GM23338 (cell line): ENCODE measurements around the gene MET. TPM values are rescaled to one million over a fixed set of nuclear protein-coding genes. Genes with fewer than 3 reads are reported as not detected.

ENCODE experiments used
- ATAC-seq: fragments of 200-7000 bp; cut with Tn5 transposase; 3 replicates; pipeline ENCODE4 v1.9.1; 2020
- DNase-seq: peaks from one replicate; pipeline ENCODE4 v3.0.0-alpha.2; 2015; ENCODE audit warnings: low spot score
- H2AFZ ChIP-seq: fragments of 200-600 bp; sonication (generic); 2 replicates; pipeline ENCODE4 v1.8.0; 2016; ENCODE audit warnings: antibody characterized with exemption, mild to moderate bottlenecking, moderate library complexity
- H3F3A ChIP-seq: fragments of 200-600 bp; sonication (generic); replicated peaks from 2 replicates; pipeline ENCODE4 v1.8.0; 2017; ENCODE audit warnings: antibody characterized with exemption, mixed run types, low read depth
- H3K27ac ChIP-seq: fragments of 200-600 bp; sonication (generic); 2 replicates; pipeline ENCODE4 v1.6.1; 2016; ENCODE audit warnings: low read depth
- H3K27me3 ChIP-seq: fragments of 200-600 bp; sonication (generic); 2 replicates; pipeline ENCODE4 v1.8.0; 2016; ENCODE audit warnings: mild to moderate bottlenecking, mixed run types, moderate library complexity; ENCODE audit not compliant: insufficient read depth
- H3K36me3 ChIP-seq: fragments of 200-600 bp; sonication (generic); 2 replicates; pipeline ENCODE4 v1.8.0; 2016; ENCODE audit warnings: mild to moderate bottlenecking; ENCODE audit not compliant: insufficient read depth
- H3K4me1 ChIP-seq: fragments of 200-600 bp; sonication (generic); 2 replicates; pipeline ENCODE4 v1.8.0; 2016; ENCODE audit warnings: mild to moderate bottlenecking, moderate library complexity; ENCODE audit not compliant: insufficient read depth
- H3K4me2 ChIP-seq: fragments of 200-600 bp; sonication (generic); 2 replicates; pipeline ENCODE4 v1.7.1; 2017; ENCODE audit warnings: mixed run types
- H3K4me3 ChIP-seq: fragments of 200-600 bp; sonication (generic); 2 replicates; pipeline ENCODE4 v1.6.1; 2016; ENCODE audit warnings: mixed run types
- H3K79me2 ChIP-seq: fragments of 200-600 bp; sonication (generic); replicated peaks from 2 replicates; pipeline ENCODE4 v1.8.0; 2017; ENCODE audit warnings: mild to moderate bottlenecking; ENCODE audit not compliant: insufficient read depth
- H3K9me2 ChIP-seq: fragments of 200-600 bp; sonication (generic); 2 replicates; pipeline ENCODE4 v1.8.0; 2017; ENCODE audit not compliant: insufficient read depth
- H4K20me1 ChIP-seq: fragments of 200-600 bp; sonication (generic); replicated peaks from 2 replicates; pipeline ENCODE4 v1.8.0; 2017; ENCODE audit warnings: mild to moderate bottlenecking; ENCODE audit not compliant: insufficient read depth
- H3K27ac Mint-ChIP-seq: 2 replicates; pipeline ENCODE4 v1.8.0; 2020; ENCODE audit warnings: inconsistent platforms, mild to moderate bottlenecking, moderate library complexity, mixed read lengths
- H3K27me3 Mint-ChIP-seq: 3 replicates; pipeline ENCODE4 v1.8.0; 2022; ENCODE audit warnings: low read depth, mild to moderate bottlenecking, moderate library complexity, mixed read lengths, inconsistent platforms; ENCODE audit not compliant: insufficient read depth, poor library complexity
- H3K36me3 Mint-ChIP-seq: 3 replicates; pipeline ENCODE4 v1.8.0; 2021; ENCODE audit warnings: low read depth, mild to moderate bottlenecking, inconsistent platforms, moderate library complexity, mixed read lengths
- H3K4me1 Mint-ChIP-seq: 3 replicates; pipeline ENCODE4 v1.8.0; 2020; ENCODE audit warnings: mild to moderate bottlenecking, inconsistent platforms, mixed read lengths
- H3K4me3 Mint-ChIP-seq: 3 replicates; pipeline ENCODE4 v1.8.0; 2021; ENCODE audit warnings: moderate library complexity, mild to moderate bottlenecking, inconsistent platforms, mixed read lengths
- H3K9me3 Mint-ChIP-seq: 3 replicates; pipeline ENCODE4 v1.8.0; 2020; ENCODE audit warnings: moderate library complexity, mild to moderate bottlenecking, inconsistent platforms, mixed read lengths
- CREB1 ChIP-seq: fragments of 250-450 bp; sonication (Bioruptor Pico); IDR thresholded peaks from 2 replicates; pipeline ENCODE4 v1.5.0; 2020; ENCODE audit warnings: low read depth, mild to moderate bottlenecking, moderate library complexity
- EZH2 ChIP-seq: fragments of 200-600 bp; sonication (generic); IDR thresholded peaks from one replicate; pipeline ENCODE4 v1.8.0; 2017; ENCODE audit warnings: antibody characterized with exemption, mild to moderate bottlenecking, low read depth; ENCODE audit not compliant: unreplicated experiment
- JUNB ChIP-seq: IDR thresholded peaks from one replicate; pipeline ENCODE4 v1.6.1; 2016; ENCODE audit warnings: antibody characterized with exemption; ENCODE audit not compliant: unreplicated experiment
- NANOG ChIP-seq: IDR thresholded peaks from 2 replicates; pipeline ENCODE4 v1.6.1; 2016; ENCODE audit warnings: antibody characterized with exemption, borderline replicate concordance
- POLR2AphosphoS5 ChIP-seq: IDR thresholded peaks from 2 replicates; pipeline ENCODE4 v1.6.1; 2016; ENCODE audit warnings: antibody characterized with exemption, low read depth
- STAT1 ChIP-seq: IDR thresholded peaks from one replicate; pipeline ENCODE4 v1.6.1; 2016; ENCODE audit warnings: antibody characterized with exemption; ENCODE audit not compliant: unreplicated experiment
- ZNF114 ChIP-seq: fragments of 250-450 bp; sonication (Bioruptor Pico); IDR thresholded peaks from 2 replicates; pipeline ENCODE4 v1.5.0; 2020; ENCODE audit warnings: mild to moderate bottlenecking, moderate library complexity
- ZNF331 ChIP-seq: fragments of 250-450 bp; sonication (Bioruptor Pico); IDR thresholded peaks from 2 replicates; pipeline ENCODE4 v1.5.0; 2020; ENCODE audit warnings: low read depth, mild to moderate bottlenecking, moderate library complexity
- polyA plus RNA-seq: library from polyadenylated mRNA; unstranded; fragments of >200 nt; fragmentation: Nextera tagmentation; extraction: Ambion mirVana; gene quantifications from 2 replicates; pipeline ENCODE4 v1.2.1, GENCODE V29; 2016
- total RNA-seq: library from RNA; depleted of rRNA; stranded (reverse); fragments of >200 nt; shearing (Covaris generic); gene quantifications from 2 replicates; pipeline ENCODE4 v1.2.3, GENCODE V29; 2014
- TF ChIP-seq, protein P1 (sequence below): fragments of 250-450 bp; sonication (Bioruptor Pico); IDR thresholded peaks from 2 replicates; pipeline ENCODE4 v1.5.0; 2020; ENCODE audit warnings: mild to moderate bottlenecking, moderate library complexity
- TF ChIP-seq, protein P2 (sequence below): IDR thresholded peaks from one replicate; pipeline ENCODE4 v1.6.1; 2018; ENCODE audit warnings: antibody characterized with exemption; ENCODE audit not compliant: unreplicated experiment
- TF ChIP-seq, protein P3 (sequence below): IDR thresholded peaks from 2 replicates; pipeline ENCODE4 v1.6.1; 2016; ENCODE audit warnings: antibody characterized with exemption

The MET gene
- total and polyA plus RNA-seq, 2 experiments from 2014 or later: 4.8 to 23.1 TPM

DNA sequence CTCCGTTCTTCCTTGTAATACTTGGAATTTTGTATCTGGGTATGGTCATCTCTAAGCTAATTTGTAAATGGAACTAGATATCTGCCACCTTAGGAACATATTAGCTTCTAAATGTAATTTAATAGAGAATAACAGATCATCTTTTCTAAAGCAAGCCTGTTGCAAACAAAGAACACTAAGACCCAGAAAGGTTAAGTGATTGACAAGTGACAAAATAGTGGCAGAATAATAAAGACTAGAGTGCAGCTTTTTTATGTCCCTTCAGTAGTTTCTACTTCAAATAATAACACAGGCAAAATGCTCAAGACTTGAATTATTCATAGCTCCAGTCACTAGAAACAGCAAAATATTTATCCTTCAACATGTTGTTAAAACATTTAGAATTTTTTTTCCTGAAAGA lies 91.7 kb downstream of the MET start:
- Histone ChIP-seq H3K4me1 (no peaks in the 10 kb centered on the region), H2AFZ (no peak overlapping the region), H3K4me3 (no peak overlapping the region), H3K79me2 (no peaks in the 10 kb centered on the region), H3F3A (no peaks in the 10 kb centered on the region), H3K27ac (no peak overlapping the region), H3K9me2 (no peaks in the 10 kb centered on the region), H3K27me3 (no peaks in the 10 kb centered on the region), H3K36me3 (no peaks in the 10 kb centered on the region), H4K20me1 (no peaks in the 10 kb centered on the region), H3K4me2 (no peak overlapping the region)
- Mint-ChIP-seq H3K4me1 (peaks cover 2% of the 10 kb centered on the region; the same call in 1 of the 3 replicates), H3K27ac (no peak overlapping the region), H3K27me3 (no peaks in the 10 kb centered on the region), H3K9me3 (no peaks in the 10 kb centered on the region), H3K36me3 (no peaks in the 10 kb centered on the region), H3K4me3 (no peak overlapping the region)
- ATAC-seq: no peak
- DNase-seq: no peak
- no peak for TF ChIP-seq ZNF114
- no peak for TF ChIP-seq NANOG
- no peak for TF ChIP-seq ZNF331
- TF ChIP-seq, protein P1, sequence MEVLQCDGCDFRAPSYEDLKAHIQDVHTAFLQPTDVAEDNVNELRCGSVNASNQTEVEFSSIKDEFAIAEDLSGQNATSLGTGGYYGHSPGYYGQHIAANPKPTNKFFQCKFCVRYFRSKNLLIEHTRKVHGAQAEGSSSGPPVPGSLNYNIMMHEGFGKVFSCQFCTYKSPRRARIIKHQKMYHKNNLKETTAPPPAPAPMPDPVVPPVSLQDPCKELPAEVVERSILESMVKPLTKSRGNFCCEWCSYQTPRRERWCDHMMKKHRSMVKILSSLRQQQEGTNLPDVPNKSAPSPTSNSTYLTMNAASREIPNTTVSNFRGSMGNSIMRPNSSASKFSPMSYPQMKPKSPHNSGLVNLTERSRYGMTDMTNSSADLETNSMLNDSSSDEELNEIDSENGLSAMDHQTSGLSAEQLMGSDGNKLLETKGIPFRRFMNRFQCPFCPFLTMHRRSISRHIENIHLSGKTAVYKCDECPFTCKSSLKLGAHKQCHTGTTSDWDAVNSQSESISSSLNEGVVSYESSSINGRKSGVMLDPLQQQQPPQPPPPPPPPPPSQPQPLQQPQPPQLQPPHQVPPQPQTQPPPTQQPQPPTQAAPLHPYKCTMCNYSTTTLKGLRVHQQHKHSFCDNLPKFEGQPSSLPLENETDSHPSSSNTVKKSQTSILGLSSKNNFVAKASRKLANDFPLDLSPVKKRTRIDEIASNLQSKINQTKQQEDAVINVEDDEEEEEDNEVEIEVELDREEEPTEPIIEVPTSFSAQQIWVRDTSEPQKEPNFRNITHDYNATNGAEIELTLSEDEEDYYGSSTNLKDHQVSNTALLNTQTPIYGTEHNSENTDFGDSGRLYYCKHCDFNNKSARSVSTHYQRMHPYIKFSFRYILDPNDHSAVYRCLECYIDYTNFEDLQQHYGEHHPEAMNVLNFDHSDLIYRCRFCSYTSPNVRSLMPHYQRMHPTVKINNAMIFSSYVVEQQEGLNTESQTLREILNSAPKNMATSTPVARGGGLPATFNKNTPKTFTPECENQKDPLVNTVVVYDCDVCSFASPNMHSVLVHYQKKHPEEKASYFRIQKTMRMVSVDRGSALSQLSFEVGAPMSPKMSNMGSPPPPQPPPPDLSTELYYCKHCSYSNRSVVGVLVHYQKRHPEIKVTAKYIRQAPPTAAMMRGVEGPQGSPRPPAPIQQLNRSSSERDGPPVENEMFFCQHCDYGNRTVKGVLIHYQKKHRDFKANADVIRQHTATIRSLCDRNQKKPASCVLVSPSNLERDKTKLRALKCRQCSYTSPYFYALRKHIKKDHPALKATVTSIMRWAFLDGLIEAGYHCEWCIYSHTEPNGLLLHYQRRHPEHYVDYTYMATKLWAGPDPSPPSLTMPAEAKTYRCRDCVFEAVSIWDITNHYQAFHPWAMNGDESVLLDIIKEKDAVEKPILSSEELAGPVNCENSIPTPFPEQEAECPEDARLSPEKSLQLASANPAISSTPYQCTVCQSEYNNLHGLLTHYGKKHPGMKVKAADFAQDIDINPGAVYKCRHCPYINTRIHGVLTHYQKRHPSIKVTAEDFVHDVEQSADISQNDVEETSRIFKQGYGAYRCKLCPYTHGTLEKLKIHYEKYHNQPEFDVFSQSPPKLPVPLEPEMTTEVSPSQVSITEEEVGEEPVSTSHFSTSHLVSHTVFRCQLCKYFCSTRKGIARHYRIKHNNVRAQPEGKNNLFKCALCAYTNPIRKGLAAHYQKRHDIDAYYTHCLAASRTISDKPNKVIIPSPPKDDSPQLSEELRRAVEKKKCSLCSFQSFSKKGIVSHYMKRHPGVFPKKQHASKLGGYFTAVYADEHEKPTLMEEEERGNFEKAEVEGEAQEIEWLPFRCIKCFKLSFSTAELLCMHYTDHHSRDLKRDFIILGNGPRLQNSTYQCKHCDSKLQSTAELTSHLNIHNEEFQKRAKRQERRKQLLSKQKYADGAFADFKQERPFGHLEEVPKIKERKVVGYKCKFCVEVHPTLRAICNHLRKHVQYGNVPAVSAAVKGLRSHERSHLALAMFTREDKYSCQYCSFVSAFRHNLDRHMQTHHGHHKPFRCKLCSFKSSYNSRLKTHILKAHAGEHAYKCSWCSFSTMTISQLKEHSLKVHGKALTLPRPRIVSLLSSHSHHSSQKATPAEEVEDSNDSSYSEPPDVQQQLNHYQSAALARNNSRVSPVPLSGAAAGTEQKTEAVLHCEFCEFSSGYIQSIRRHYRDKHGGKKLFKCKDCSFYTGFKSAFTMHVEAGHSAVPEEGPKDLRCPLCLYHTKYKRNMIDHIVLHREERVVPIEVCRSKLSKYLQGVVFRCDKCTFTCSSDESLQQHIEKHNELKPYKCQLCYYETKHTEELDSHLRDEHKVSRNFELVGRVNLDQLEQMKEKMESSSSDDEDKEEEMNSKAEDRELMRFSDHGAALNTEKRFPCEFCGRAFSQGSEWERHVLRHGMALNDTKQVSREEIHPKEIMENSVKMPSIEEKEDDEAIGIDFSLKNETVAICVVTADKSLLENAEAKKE (CRISPR knock-in tag): no peak
- no peak for TF ChIP-seq EZH2
- TF ChIP-seq STAT1: no peak
- TF ChIP-seq, protein P2, sequence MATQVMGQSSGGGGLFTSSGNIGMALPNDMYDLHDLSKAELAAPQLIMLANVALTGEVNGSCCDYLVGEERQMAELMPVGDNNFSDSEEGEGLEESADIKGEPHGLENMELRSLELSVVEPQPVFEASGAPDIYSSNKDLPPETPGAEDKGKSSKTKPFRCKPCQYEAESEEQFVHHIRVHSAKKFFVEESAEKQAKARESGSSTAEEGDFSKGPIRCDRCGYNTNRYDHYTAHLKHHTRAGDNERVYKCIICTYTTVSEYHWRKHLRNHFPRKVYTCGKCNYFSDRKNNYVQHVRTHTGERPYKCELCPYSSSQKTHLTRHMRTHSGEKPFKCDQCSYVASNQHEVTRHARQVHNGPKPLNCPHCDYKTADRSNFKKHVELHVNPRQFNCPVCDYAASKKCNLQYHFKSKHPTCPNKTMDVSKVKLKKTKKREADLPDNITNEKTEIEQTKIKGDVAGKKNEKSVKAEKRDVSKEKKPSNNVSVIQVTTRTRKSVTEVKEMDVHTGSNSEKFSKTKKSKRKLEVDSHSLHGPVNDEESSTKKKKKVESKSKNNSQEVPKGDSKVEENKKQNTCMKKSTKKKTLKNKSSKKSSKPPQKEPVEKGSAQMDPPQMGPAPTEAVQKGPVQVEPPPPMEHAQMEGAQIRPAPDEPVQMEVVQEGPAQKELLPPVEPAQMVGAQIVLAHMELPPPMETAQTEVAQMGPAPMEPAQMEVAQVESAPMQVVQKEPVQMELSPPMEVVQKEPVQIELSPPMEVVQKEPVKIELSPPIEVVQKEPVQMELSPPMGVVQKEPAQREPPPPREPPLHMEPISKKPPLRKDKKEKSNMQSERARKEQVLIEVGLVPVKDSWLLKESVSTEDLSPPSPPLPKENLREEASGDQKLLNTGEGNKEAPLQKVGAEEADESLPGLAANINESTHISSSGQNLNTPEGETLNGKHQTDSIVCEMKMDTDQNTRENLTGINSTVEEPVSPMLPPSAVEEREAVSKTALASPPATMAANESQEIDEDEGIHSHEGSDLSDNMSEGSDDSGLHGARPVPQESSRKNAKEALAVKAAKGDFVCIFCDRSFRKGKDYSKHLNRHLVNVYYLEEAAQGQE: no peak
- TF ChIP-seq CREB1 (CRISPR knock-in tag): no peak
- no peak for TF ChIP-seq JUNB
- TF ChIP-seq, protein P3, sequence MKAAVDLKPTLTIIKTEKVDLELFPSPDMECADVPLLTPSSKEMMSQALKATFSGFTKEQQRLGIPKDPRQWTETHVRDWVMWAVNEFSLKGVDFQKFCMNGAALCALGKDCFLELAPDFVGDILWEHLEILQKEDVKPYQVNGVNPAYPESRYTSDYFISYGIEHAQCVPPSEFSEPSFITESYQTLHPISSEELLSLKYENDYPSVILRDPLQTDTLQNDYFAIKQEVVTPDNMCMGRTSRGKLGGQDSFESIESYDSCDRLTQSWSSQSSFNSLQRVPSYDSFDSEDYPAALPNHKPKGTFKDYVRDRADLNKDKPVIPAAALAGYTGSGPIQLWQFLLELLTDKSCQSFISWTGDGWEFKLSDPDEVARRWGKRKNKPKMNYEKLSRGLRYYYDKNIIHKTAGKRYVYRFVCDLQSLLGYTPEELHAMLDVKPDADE: no peak
- TF ChIP-seq POLR2AphosphoS5: no peak
